Neural crest cell (in vitro differentiated cells): ENCODE measurements around the gene PHAF1. TPM values are rescaled to one million over a fixed set of nuclear protein-coding genes. Genes with fewer than 3 reads are reported as not detected.

Experiments
- DNase-seq: peaks from one replicate; pipeline ENCODE4 v3.0.0; 2021; ENCODE audit warnings: low read depth, mixed read lengths, low spot score
- H3K27ac Mint-ChIP-seq: one replicate; pipeline ENCODE4 v1.8.0; 2021; ENCODE audit warnings: mild to moderate bottlenecking, mixed read lengths; ENCODE audit not compliant: unreplicated experiment
- H3K27me3 Mint-ChIP-seq: 2 replicates; pipeline ENCODE4 v1.8.0; 2021; ENCODE audit warnings: low read depth, mild to moderate bottlenecking, mixed read lengths
- H3K36me3 Mint-ChIP-seq: 2 replicates; pipeline ENCODE4 v1.8.0; 2021; ENCODE audit warnings: low read depth, mild to moderate bottlenecking, mixed read lengths
- H3K4me1 Mint-ChIP-seq: 2 replicates; pipeline ENCODE4 v1.8.0; 2021; ENCODE audit warnings: mixed read lengths
- H3K4me3 Mint-ChIP-seq: one replicate; pipeline ENCODE4 v1.8.0; 2021; ENCODE audit warnings: mild to moderate bottlenecking, mixed read lengths
- H3K9me3 Mint-ChIP-seq: 2 replicates; pipeline ENCODE4 v1.8.0; 2021; ENCODE audit warnings: mixed read lengths
- CTCF ChIP-seq: fragments of 200-600 bp; sonication (generic); conservative IDR thresholded peaks from 2 replicates; pipeline ENCODE4 v1.5.0; 2021; ENCODE audit warnings: antibody characterized with exemption, mild to moderate bottlenecking
- total RNA-seq: library from RNA; stranded (reverse); gene quantifications from 2 replicates; pipeline ENCODE4 v1.2.1, GENCODE V29; 2021

The PHAF1 gene
- total RNA-seq, 1 donor from 2014 or later: 24.9 TPM

DNA sequence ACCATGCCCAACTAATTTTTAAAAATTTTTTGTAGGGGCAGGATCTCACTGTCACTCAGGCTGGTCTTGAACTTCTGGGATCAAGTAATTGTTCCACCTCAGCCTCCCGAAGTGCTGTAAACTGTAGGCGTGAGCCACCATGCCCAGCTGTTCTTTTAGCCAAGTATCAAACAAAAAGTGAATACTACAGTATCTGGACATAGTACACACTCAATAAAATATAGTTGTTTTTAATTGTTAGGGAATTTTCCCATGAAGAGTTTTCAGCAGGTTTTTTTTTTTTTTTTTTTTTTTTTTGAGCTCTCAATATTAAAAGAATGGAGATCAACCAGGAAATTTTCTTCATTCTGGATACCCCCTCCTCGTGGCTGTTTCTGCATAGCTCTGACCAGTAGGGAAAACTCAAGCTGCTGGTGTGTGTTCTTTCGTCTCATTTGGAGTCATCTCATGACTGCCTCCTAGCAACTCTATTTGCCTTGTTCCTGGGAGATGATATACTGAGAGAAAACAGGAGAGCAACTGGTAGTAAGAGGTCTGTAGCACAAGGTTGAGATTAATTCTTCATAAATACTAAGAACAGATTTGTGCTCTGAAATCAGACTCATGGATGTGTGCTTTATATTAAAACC, 16.5 kb upstream of the PHAF1 start:
- Mint-ChIP-seq H3K27ac (no peak overlapping the region), H3K36me3 (no peaks in the 10 kb centered on the region), H3K4me1 (peaks cover 3% of the 10 kb centered on the region), H3K4me3 (no peak overlapping the region), H3K27me3 (no peaks in the 10 kb centered on the region), H3K9me3 (no peaks in the 10 kb centered on the region)
- no peak for DNase-seq
- no peak for TF ChIP-seq CTCF

GRCh38 chr16:67098599-67098998, 11.1 kb upstream of the PHAF1 start:
- no peak for DNase-seq
- H3K9me3 Mint-ChIP-seq: no peaks in the 10 kb centered on the region
- H3K4me1 Mint-ChIP-seq: no peaks in the 10 kb centered on the region
- H3K4me3 Mint-ChIP-seq: no peak overlapping the region
- H3K27me3 Mint-ChIP-seq: no peaks in the 10 kb centered on the region
- peaks cover 4% of the 10 kb centered on the region for H3K36me3 Mint-ChIP-seq
- TF ChIP-seq CTCF: no peak
- H3K27ac Mint-ChIP-seq: no peak overlapping the region

GRCh38 chr16:67100569-67101310, 9.0 kb upstream of the PHAF1 start:
- no peaks in the 10 kb centered on the region for H3K9me3 Mint-ChIP-seq

GRCh38 chr16:67101311-67102082, 8.2 kb upstream of the PHAF1 start:
- Mint-ChIP-seq H3K4me3 (no peak overlapping the region), H3K27me3 (no peaks in the 10 kb centered on the region), H3K4me1 (no peaks in the 10 kb centered on the region), H3K36me3 (peaks cover 4% of the 10 kb centered on the region), H3K9me3 (no peaks in the 10 kb centered on the region), H3K27ac (no peak overlapping the region)
- TF ChIP-seq CTCF: no peak
- no peak for DNase-seq

More at GRCh38 chr16:67100569-67101310, 9.0 kb upstream of the PHAF1 start:
- no peak overlapping the region for H3K27ac Mint-ChIP-seq
- DNase-seq: no peak
- peak; percentile 55 for TF ChIP-seq CTCF
- no peaks in the 10 kb centered on the region for H3K4me1 Mint-ChIP-seq
- H3K4me3 Mint-ChIP-seq: no peak overlapping the region
- no peaks in the 10 kb centered on the region for H3K27me3 Mint-ChIP-seq
- H3K36me3 Mint-ChIP-seq: peaks cover 4% of the 10 kb centered on the region

DNA sequence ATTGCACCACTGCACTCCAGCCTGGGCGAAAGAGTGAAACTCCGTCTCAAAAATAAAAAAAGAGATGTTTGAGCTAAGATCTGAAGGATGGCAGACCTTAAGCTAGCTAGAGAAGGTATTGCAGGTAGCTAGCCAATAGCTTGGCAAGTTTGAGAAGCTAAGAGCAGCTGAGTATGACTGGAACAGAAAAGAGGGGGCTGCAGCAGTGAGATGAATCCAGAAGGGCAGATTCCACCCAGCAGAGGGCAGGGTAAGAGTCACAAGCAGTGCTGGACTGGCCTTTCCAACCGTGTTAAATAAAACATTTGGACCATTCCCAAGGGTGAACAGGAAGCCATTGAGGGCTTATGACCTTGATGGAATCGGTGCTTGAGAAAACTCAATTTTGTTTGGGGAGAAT, 5.7 kb upstream of the PHAF1 start:
- peak; percentile 7 for DNase-seq
- Mint-ChIP-seq H3K27ac (no peak overlapping the region), H3K4me3 (peak overlapping the region; percentile 32)

More for the DNA sequence above, 5.7 kb upstream of the PHAF1 start:
- Mint-ChIP-seq H3K9me3 (no peaks in the 10 kb centered on the region), H3K36me3 (peaks cover 4% of the 10 kb centered on the region), H3K27me3 (no peaks in the 10 kb centered on the region), H3K4me1 (no peaks in the 10 kb centered on the region)
- TF ChIP-seq CTCF: peak; percentile 52
